Panc1 (cell line): ENCODE data around the gene TPRG1. TPM values are rescaled to one million over a fixed set of nuclear protein-coding genes. Genes with fewer than 3 reads are reported as not detected.

ENCODE experiments used
- ATAC-seq: fragments of 200-7000 bp; cut with Tn5 transposase; 2 replicates; pipeline ENCODE4 v1.9.1; 2020; ENCODE audit warnings: mild to moderate bottlenecking, moderate library complexity
- BruUV-seq: library from RNA; stranded (reverse); fragments of 400-500 nt; replicated peaks from 2 replicates; lab custom pipeline; 2021; lab: Mats Ljungman, UMichigan
- CTCF ChIA-PET: fragments of 300-600 bp; sonication (Branson Sonifier 250); formaldehyde crosslinking; loops from one replicate; lab custom pipeline; 2022; ENCODE audit warnings: antibody characterized with exemption; lab: Charles Lee
- POLR2A ChIA-PET: fragments of 300-600 bp; sonication (Branson Sonifier 250); formaldehyde crosslinking; loops from one replicate; lab custom pipeline; 2022; ENCODE audit warnings: antibody characterized with exemption; lab: Charles Lee
- DNase-seq: peaks from one replicate; pipeline ENCODE4 v3.0.0-alpha.2; 2010; ENCODE audit warnings: low read depth, low spot score
- H3K27ac ChIP-seq: 2 replicates; pipeline ENCODE4 v1.5.1; 2011; ENCODE audit warnings: mild to moderate bottlenecking, low read length, inconsistent platforms
- H3K27me3 ChIP-seq: fragments of 200-500 bp; sonication (Bioruptor generic); 2 replicates; pipeline ENCODE4 v1.6.0; 2014; ENCODE audit warnings: low read length, inconsistent platforms; ENCODE audit not compliant: control insufficient read depth, insufficient read depth
- H3K36me3 ChIP-seq: fragments of 200-500 bp; sonication (Bioruptor generic); 2 replicates; pipeline ENCODE4 v1.5.1; 2014; ENCODE audit warnings: inconsistent platforms, mild to moderate bottlenecking, low read length, moderate library complexity; ENCODE audit not compliant: control insufficient read depth, insufficient read depth
- H3K4me1 ChIP-seq: 2 replicates; pipeline ENCODE4 v1.5.1; 2011; ENCODE audit warnings: inconsistent platforms, mild to moderate bottlenecking, low read length, moderate library complexity; ENCODE audit not compliant: control insufficient read depth, insufficient read depth
- H3K4me3 ChIP-seq, 2 experiments: 2 replicates each; pipeline ENCODE4 v1.5.1; 2011 to 2012; ENCODE audit warnings: low read depth in 2 of 2, low read length in 2 of 2, mild to moderate bottlenecking in 2 of 2, inconsistent platforms in 1 of 2, moderate library complexity in 1 of 2
- H3K9me3 ChIP-seq: fragments of 200-500 bp; sonication (Bioruptor generic); 2 replicates; pipeline ENCODE4 v1.5.1; 2014; ENCODE audit warnings: low read depth, mild to moderate bottlenecking, inconsistent platforms, low read length, moderate library complexity; ENCODE audit not compliant: control insufficient read depth, insufficient read depth
- CTCF ChIP-seq: fragments of 450-650 bp; IDR thresholded peaks from 2 replicates; pipeline ENCODE4 v1.5.1; 2017; ENCODE audit warnings: mild to moderate bottlenecking
- POLR2AphosphoS5 ChIP-seq: IDR thresholded peaks from 2 replicates; pipeline ENCODE4 v1.6.1; 2012; ENCODE audit warnings: mild to moderate bottlenecking, low read depth, low read length, moderate library complexity
- REST ChIP-seq, 2 experiments: IDR thresholded peaks; 2 replicates each; pipeline ENCODE4 v1.6.1; 2011 to 2012; ENCODE audit warnings: low read depth in 2 of 2, control low read depth in 1 of 2, low read length in 1 of 2, mild to moderate bottlenecking in 1 of 2, moderate library complexity in 1 of 2; ENCODE audit not compliant: insufficient read depth in 1 of 2
- SIN3A ChIP-seq: IDR thresholded peaks from 2 replicates; pipeline ENCODE4 v1.6.1; 2012; ENCODE audit warnings: low read depth, mild to moderate bottlenecking, low read length, moderate library complexity, borderline replicate concordance; ENCODE audit not compliant: insufficient read depth
- TCF7L2 ChIP-seq: IDR thresholded peaks from 2 replicates; pipeline ENCODE4 v1.6.1; 2011; ENCODE audit warnings: mild to moderate bottlenecking, low read depth, low read length, inconsistent platforms
- in situ Hi-C: cut with HindIII; loops from 2 replicates; pipeline ENCODE4 v1.10.0; 2016; ENCODE audit warnings: low sequenced_read_pairs, low pct_unique_long_range_greater_than_20kb
- intact Hi-C: fragments of 100-400 bp; cut with micrococcal nuclease; formaldehyde crosslinking; loops from one replicate; pipeline ENCODE4 v1.10.0; 2022; ENCODE audit not compliant: unreplicated experiment
- total RNA-seq: library from RNA; stranded (reverse); gene quantifications from one replicate; pipeline ENCODE4 v1.2.1, GENCODE V29; 2021; ENCODE audit not compliant: unreplicated experiment

The TPRG1 gene
- total RNA-seq, 1 experiment from 2014 or later = not detected

GRCh38 chr3:189166321-189166720 lies 5.5 kb upstream of the TPRG1 start:
- TF ChIP-seq TCF7L2 (no peak), REST (IDR thresholded peaks at IDR 0.05; ENCODE audit: insufficient read depth in 1 of 2, low read depth in 2 of 2, low read length in 1 of 2) (no peak), CTCF (no peak), SIN3A (no peak), POLR2AphosphoS5 (no peak)
- in situ Hi-C loops (no loop called here), intact Hi-C loops (no loop called here)
- DNase-seq (no peak), ATAC-seq (no peak)
- Histone ChIP-seq H3K9me3 (no peaks in the 10 kb centered on the region), H3K4me1 (no peaks in the 10 kb centered on the region), H3K27me3 (no peaks in the 10 kb centered on the region), H3K4me3 (no peak overlapping the region), H3K36me3 (no peaks in the 10 kb centered on the region), H3K27ac (no peak overlapping the region)
- ChIA-PET CTCF (no interaction called here), POLR2A (no interaction called here)
- no TSS peak for BruUV-seq

GRCh38 chr3:189167027-189167766 lies 4.6 kb upstream of the TPRG1 start:
- ATAC-seq (no peak), DNase-seq (no peak)
- no TSS peak for BruUV-seq
- Histone ChIP-seq H3K27me3 (no peaks in the 10 kb centered on the region), H3K27ac (no peak overlapping the region), H3K36me3 (no peaks in the 10 kb centered on the region), H3K4me1 (no peaks in the 10 kb centered on the region), H3K4me3 (no peak overlapping the region), H3K9me3 (no peaks in the 10 kb centered on the region)
- POLR2A ChIA-PET = no interaction called here
- intact Hi-C loops (no loop called here), in situ Hi-C loops (no loop called here)
- no peak for TF ChIP-seq TCF7L2
- TF ChIP-seq SIN3A = no peak
- no peak for TF ChIP-seq POLR2AphosphoS5
- no peak for TF ChIP-seq REST (IDR thresholded peaks at IDR 0.05; ENCODE audit: insufficient read depth in 1 of 2, low read depth in 2 of 2, low read length in 1 of 2)
- no peak for TF ChIP-seq CTCF
- CTCF ChIA-PET = no interaction called here
